DMS53 treated with DMSO at 0.1 percent for 48 hours (cell line): ENCODE data around the gene ASAP2.

ENCODE experiments used
- DNase-seq: peaks from one replicate; lab custom pipeline; 2025; ENCODE audit not compliant: unreplicated experiment; lab: John Stamatoyannopoulos, UW

The ASAP2 gene

GRCh38 chr2:9374071-9374730 lies 167.6 kb downstream of the ASAP2 start:
- no peak for DNase-seq

GRCh38 chr2:9375857-9376428 lies 169.3 kb downstream of the ASAP2 start:
- DNase-seq: no peak

- no peak for DNase-seq
Observed at GRCh38 chr2:9377461-9378097, 171.0 kb downstream of the ASAP2 start.

GRCh38 chr2:9378433-9379390 lies 172.1 kb downstream of the ASAP2 start:
- no peak for DNase-seq

- DNase-seq: no peak
Observed at GRCh38 chr2:9379391-9379755, 172.8 kb downstream of the ASAP2 start.

- DNase-seq: no peak
Observed at GRCh38 chr2:9380702-9381628, 174.4 kb downstream of the ASAP2 start.

- DNase-seq: no peak
Observed at GRCh38 chr2:9382604-9383235, 176.1 kb downstream of the ASAP2 start.

- no peak for DNase-seq
Observed at GRCh38 chr2:9384521-9384920, 177.9 kb downstream of the ASAP2 start.

GRCh38 chr2:9385841-9386240 lies 179.2 kb downstream of the ASAP2 start:
- DNase-seq: no peak

GRCh38 chr2:9388199-9388681 lies 181.6 kb downstream of the ASAP2 start:
- no peak for DNase-seq

- no peak for DNase-seq
Observed at GRCh38 chr2:9388950-9389911, 182.6 kb downstream of the ASAP2 start.

- DNase-seq: no peak
Observed at GRCh38 chr2:9390151-9390850, 183.7 kb downstream of the ASAP2 start.

- no peak for DNase-seq
Observed at GRCh38 chr2:9390991-9391390, 184.4 kb downstream of the ASAP2 start.

- no peak for DNase-seq
Observed at GRCh38 chr2:9391961-9392720, 185.5 kb downstream of the ASAP2 start.

- DNase-seq: no peak
Observed at GRCh38 chr2:9392898-9393765, 186.5 kb downstream of the ASAP2 start.

GRCh38 chr2:9394816-9395215 lies 188.2 kb downstream of the ASAP2 start:
- no peak for DNase-seq
